Right ventricle myocardium superior (tissue), 1 donor: ENCODE results near the gene CD48. TPM values are rescaled to one million over a fixed set of nuclear protein-coding genes. Genes with fewer than 3 reads are reported as not detected.
A peak's percentile ranks its signal among the peaks of the same experiment; 100 is the strongest.
"Not testable (repeated sequence)": the region's sequence is repeated elsewhere in the genome, so short reads cannot be mapped to it uniquely, and the experiment has no call there.

Experiments used
- ATAC-seq: fragments of 200-7000 bp; cut with Tn5 transposase; one replicate; pipeline ENCODE4 v1.9.1; 2020; ENCODE audit warnings: mild to moderate bottlenecking; ENCODE audit not compliant: poor library complexity
- DNase-seq: peaks from one replicate; pipeline ENCODE4 v3.0.0-alpha.2; 2020
- intact Hi-C: fragments of 100-400 bp; cut with DNase I; formaldehyde crosslinking; loops from one replicate; pipeline ENCODE4 v1.11.2; 2022
- total RNA-seq: library from RNA; stranded (reverse); fragmentation: NEBNext Ultra II Directional; extraction: Animal tissue kit (Norgen Biotek cat#: 25700); gene quantifications from one replicate; pipeline ENCODE4 v1.2.1, GENCODE V29; 2021
- donor health status: DM: no; HTN: yes; CAD: no; lungs with severe emphysema.

Gene CD48
- total RNA-seq, 1 donor from 2014 or later: 0.91 TPM

GRCh38 chr1:160692390-160692789 is 19.2 kb downstream of the CD48 start:
- ATAC-seq, intact Hi-C loops: not testable (repeated sequence)

GRCh38 chr1:160685266-160685665 is 26.4 kb downstream of the CD48 start:
- ATAC-seq: no peak
- DNase-seq: no peak
- intact Hi-C loops: no loop called here

More at GRCh38 chr1:160692390-160692789, 19.2 kb downstream of the CD48 start:
- DNase-seq: not testable (repeated sequence)

- DNase-seq: no peak
- intact Hi-C loops: no loop called here
- peak; percentile 18 for ATAC-seq
Measured at GRCh38 chr1:160682983-160683865, 28.4 kb downstream of the CD48 start.

GRCh38 chr1:160681891-160682140 is 29.8 kb downstream of the CD48 start:
- DNase-seq (no peak), ATAC-seq (no peak)
- intact Hi-C loops: no loop called here

- DNase-seq: peak; percentile 83
- intact Hi-C loops: no loop called here
- peak; percentile 68 for ATAC-seq
Measured at GRCh38 chr1:160681066-160681890, 30.3 kb downstream of the CD48 start.

- ATAC-seq: no peak
- intact Hi-C loops: no loop called here
- no peak for DNase-seq
Measured at GRCh38 chr1:160680399-160680798, 31.2 kb downstream of the CD48 start.

GRCh38 chr1:160679893-160680292 is 31.7 kb downstream of the CD48 start:
- ATAC-seq: no peak
- intact Hi-C loops: no loop called here

GRCh38 chr1:160676869-160677597 is 34.6 kb downstream of the CD48 start:
- DNase-seq (no peak), ATAC-seq (no peak)
- intact Hi-C loops: no loop called here

More at GRCh38 chr1:160679893-160680292, 31.7 kb downstream of the CD48 start:
- no peak for DNase-seq

- intact Hi-C loops: no loop called here
- peak; percentile 79 for DNase-seq
- ATAC-seq: peak; percentile 77
Measured at GRCh38 chr1:160675641-160676410, 35.8 kb downstream of the CD48 start.

GRCh38 chr1:160674415-160674814 is 37.2 kb downstream of the CD48 start:
- no peak for DNase-seq
- no peak for ATAC-seq
- intact Hi-C loops: no loop called here

GRCh38 chr1:160672789-160673695 is 38.6 kb downstream of the CD48 start:
- no peak for ATAC-seq
- no peak for DNase-seq
- intact Hi-C loops: no loop called here

GRCh38 chr1:160671603-160672517 is 39.8 kb downstream of the CD48 start:
- DNase-seq: no peak
- ATAC-seq: no peak
- intact Hi-C loops: no loop called here

GRCh38 chr1:160670701-160671100 is 40.9 kb downstream of the CD48 start:
- intact Hi-C loops: no loop called here
- ATAC-seq (no peak), DNase-seq (no peak)

GRCh38 chr1:160669802-160670201 is 41.8 kb downstream of the CD48 start:
- no peak for ATAC-seq
- intact Hi-C loops: no loop called here

GRCh38 chr1:160669276-160669675 is 42.3 kb downstream of the CD48 start:
- DNase-seq: no peak
- no peak for ATAC-seq
- intact Hi-C loops: no loop called here

More at GRCh38 chr1:160669802-160670201, 41.8 kb downstream of the CD48 start:
- DNase-seq: no peak

GRCh38 chr1:160667896-160668295 is 43.7 kb downstream of the CD48 start:
- DNase-seq: no peak
- ATAC-seq: no peak
- intact Hi-C loops: no loop called here

- intact Hi-C loops: no loop called here
- DNase-seq: no peak
- ATAC-seq: no peak
Measured at GRCh38 chr1:160666079-160666442, 45.6 kb downstream of the CD48 start.
